CD14-positive monocyte (primary cell): ENCODE results near the gene CNTD1. TPM values are rescaled to one million over a fixed set of nuclear protein-coding genes. Genes with fewer than 3 reads are reported as not detected.

Source experiments
- DNase-seq, 3 donors: peaks; one replicate each; pipeline ENCODE4 v3.0.0-alpha.2; 2011 to 2022
- H2AFZ ChIP-seq: 2 replicates; pipeline ENCODE4 v1.6.0; 2012; ENCODE audit warnings: mild to moderate bottlenecking, low read depth, low read length, inconsistent platforms; ENCODE audit not compliant: insufficient read depth, poor library complexity, severe bottlenecking
- H3K27ac ChIP-seq, 2 donors: 1 replicate in 1 of 2; 2 replicates in 1 of 2; pipeline ENCODE4 v1.5.1; 2012 to 2013; ENCODE audit warnings: low read length in 2 of 2, control low read depth in 1 of 2, inconsistent platforms in 1 of 2, low read depth in 1 of 2, mild to moderate bottlenecking in 1 of 2
- H3K27me3 ChIP-seq, 2 donors: one replicate each; pipeline versions ENCODE4 v1.6.0 to v1.6.1; 2011 to 2013; ENCODE audit warnings: low read length in 2 of 2; ENCODE audit not compliant: control insufficient read depth in 2 of 2, insufficient read depth in 2 of 2
- H3K36me3 ChIP-seq, 2 donors: replicated peaks in 1 of 2; 1 replicate in 1 of 2; 2 replicates in 1 of 2; pipeline versions ENCODE4 v1.5.1 to v1.6.1; 2012 to 2013; ENCODE audit warnings: low read length in 2 of 2, control low read depth in 1 of 2, inconsistent platforms in 1 of 2, mild to moderate bottlenecking in 1 of 2; ENCODE audit not compliant: insufficient read depth in 2 of 2, control insufficient read depth in 1 of 2
- H3K4me1 ChIP-seq, 2 donors: 1 replicate in 1 of 2; 2 replicates in 1 of 2; pipeline versions ENCODE4 v1.5.1 to v1.6.1; 2012 to 2013; ENCODE audit warnings: low read length in 2 of 2, control low read depth in 1 of 2, inconsistent platforms in 1 of 2, mild to moderate bottlenecking in 1 of 2, moderate library complexity in 1 of 2; ENCODE audit not compliant: insufficient read depth in 2 of 2, control insufficient read depth in 1 of 2
- H3K4me2 ChIP-seq: replicated peaks from 2 replicates; pipeline ENCODE3; 2012; ENCODE audit warnings: low read length, moderate library complexity, mild to moderate bottlenecking; ENCODE audit not compliant: poor library complexity, severe bottlenecking; ENCODE audit errors: extremely low read depth
- H3K4me3 ChIP-seq, 3 experiments: fragments of 200-600 bp in 1 of 3; sonication (generic) in 1 of 3; replicated peaks in 1 of 3; 1 replicate in 2 of 3; 2 replicates in 1 of 3; pipeline ENCODE4 v1.5.1; 2011 to 2013; ENCODE audit warnings: low read length in 3 of 3, mild to moderate bottlenecking in 3 of 3, control low read depth in 2 of 3, low read depth in 2 of 3, inconsistent platforms in 1 of 3, moderate library complexity in 1 of 3
- H3K79me2 ChIP-seq: 2 replicates; pipeline ENCODE4 v1.6.0; 2012; ENCODE audit warnings: mild to moderate bottlenecking, control low read depth, inconsistent platforms, low read length, moderate library complexity; ENCODE audit not compliant: insufficient read depth
- H3K9ac ChIP-seq: 2 replicates; pipeline ENCODE4 v1.6.0; 2017; ENCODE audit warnings: low read length, mild to moderate bottlenecking; ENCODE audit not compliant: insufficient read depth, poor library complexity, severe bottlenecking
- H3K9me3 ChIP-seq, 2 donors: replicated peaks in 1 of 2; 1 replicate in 1 of 2; 2 replicates in 1 of 2; pipeline versions ENCODE4 v1.5.1 to v1.6.1; 2012 to 2013; ENCODE audit warnings: low read length in 2 of 2, control low read depth in 1 of 2; ENCODE audit not compliant: control insufficient read depth in 1 of 2, insufficient read depth in 1 of 2
- H4K20me1 ChIP-seq: 2 replicates; pipeline ENCODE4 v1.6.0; 2012; ENCODE audit warnings: mild to moderate bottlenecking, low read length, control low read depth, moderate library complexity; ENCODE audit not compliant: insufficient read depth
- H3K27ac Mint-ChIP-seq, 7 donors: one replicate each; pipeline ENCODE4 v1.8.0; 2020; ENCODE audit warnings: mild to moderate bottlenecking in 7 of 7, mixed read lengths in 7 of 7, moderate library complexity in 6 of 7, inconsistent platforms in 2 of 7
- H3K27me3 Mint-ChIP-seq, 3 donors: one replicate each; pipeline ENCODE4 v1.8.0; 2021 to 2022; ENCODE audit warnings: low read depth in 3 of 3, mild to moderate bottlenecking in 3 of 3, mixed read lengths in 3 of 3, moderate library complexity in 3 of 3, inconsistent platforms in 1 of 3
- H3K36me3 Mint-ChIP-seq, 2 donors: one replicate each; pipeline ENCODE4 v1.8.0; 2020; ENCODE audit warnings: mixed read lengths in 2 of 2, inconsistent platforms in 1 of 2, mild to moderate bottlenecking in 1 of 2
- H3K4me1 Mint-ChIP-seq: one replicate; pipeline ENCODE4 v1.8.0; 2020; ENCODE audit warnings: mild to moderate bottlenecking, mixed read lengths
- H3K4me3 Mint-ChIP-seq, 2 donors: one replicate each; pipeline ENCODE4 v1.8.0; 2020; ENCODE audit warnings: mild to moderate bottlenecking in 2 of 2, mixed read lengths in 2 of 2, moderate library complexity in 1 of 2
- H3K9me3 Mint-ChIP-seq, 7 donors: one replicate each; pipeline ENCODE4 v1.8.0; 2020 to 2022; ENCODE audit warnings: mixed read lengths in 7 of 7, mild to moderate bottlenecking in 6 of 7, moderate library complexity in 6 of 7, inconsistent platforms in 2 of 7
- whole genome bisulfite sequencing: methylation state at CpG from one replicate; pipeline ENCODE4 v1.1.5; 2013; ENCODE audit warnings: missing lambda C conversion rate; ENCODE audit not compliant: insufficient coverage; 5-methylcytosine and 5-hydroxymethylcytosine counted together
- intact Hi-C, 2 donors: fragments of 100-400 bp; cut with micrococcal nuclease; formaldehyde crosslinking; loops; one replicate each; pipeline versions ENCODE4 v1.15.0 to v1.15.1; 2023
- polyA plus RNA-seq, 3 donors: library from polyadenylated mRNA; depleted of rRNA in 1 of 3; unstranded in 2 of 3; stranded (reverse) in 1 of 3; fragments of 300-500 nt in 2 of 3; fragments of >200 nt in 1 of 3; fragmentation: Illumina TruSeq in 2 of 3; gene quantifications; 1 replicate in 2 of 3; 2 replicates in 1 of 3; pipeline ENCODE4 v1.2.3, GENCODE V29; 2012 to 2021
- TF ChIP-seq, protein P1 (sequence below): fragments of 200-600 bp; IDR thresholded peaks from one replicate; pipeline ENCODE4 v1.8.0; 2022; ENCODE audit warnings: antibody characterized with exemption, mild to moderate bottlenecking

The CNTD1 gene
- polyA plus RNA-seq, 3 donors, result not detected

DNA sequence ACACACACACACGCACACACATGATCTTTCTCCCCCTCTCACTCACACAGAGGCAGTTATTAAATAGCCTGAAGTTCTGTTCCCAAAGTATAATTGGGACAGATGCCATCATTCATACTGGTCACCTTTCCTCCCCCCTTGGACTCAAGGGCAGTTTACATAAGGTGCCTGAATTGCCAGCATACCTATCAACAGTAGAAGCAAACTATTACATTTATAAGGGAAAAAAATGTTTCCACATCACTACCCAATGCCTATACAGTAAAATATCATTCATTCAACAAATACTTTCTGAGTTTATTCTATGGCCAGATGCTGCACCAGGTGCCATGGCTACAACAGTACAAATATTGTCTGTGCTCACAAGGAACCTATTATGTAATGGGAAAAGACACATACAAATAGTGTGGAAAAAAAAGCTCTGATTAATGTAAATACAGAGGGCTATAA lies 6.3 kb downstream of the CNTD1 start:
- H3K4me1 ChIP-seq, result no peaks in the 10 kb centered on the region
- TF ChIP-seq, protein P1, sequence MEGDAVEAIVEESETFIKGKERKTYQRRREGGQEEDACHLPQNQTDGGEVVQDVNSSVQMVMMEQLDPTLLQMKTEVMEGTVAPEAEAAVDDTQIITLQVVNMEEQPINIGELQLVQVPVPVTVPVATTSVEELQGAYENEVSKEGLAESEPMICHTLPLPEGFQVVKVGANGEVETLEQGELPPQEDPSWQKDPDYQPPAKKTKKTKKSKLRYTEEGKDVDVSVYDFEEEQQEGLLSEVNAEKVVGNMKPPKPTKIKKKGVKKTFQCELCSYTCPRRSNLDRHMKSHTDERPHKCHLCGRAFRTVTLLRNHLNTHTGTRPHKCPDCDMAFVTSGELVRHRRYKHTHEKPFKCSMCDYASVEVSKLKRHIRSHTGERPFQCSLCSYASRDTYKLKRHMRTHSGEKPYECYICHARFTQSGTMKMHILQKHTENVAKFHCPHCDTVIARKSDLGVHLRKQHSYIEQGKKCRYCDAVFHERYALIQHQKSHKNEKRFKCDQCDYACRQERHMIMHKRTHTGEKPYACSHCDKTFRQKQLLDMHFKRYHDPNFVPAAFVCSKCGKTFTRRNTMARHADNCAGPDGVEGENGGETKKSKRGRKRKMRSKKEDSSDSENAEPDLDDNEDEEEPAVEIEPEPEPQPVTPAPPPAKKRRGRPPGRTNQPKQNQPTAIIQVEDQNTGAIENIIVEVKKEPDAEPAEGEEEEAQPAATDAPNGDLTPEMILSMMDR, result no peak
- no peaks in the 10 kb centered on the region for H4K20me1 ChIP-seq
- H3K79me2 ChIP-seq, result no peaks in the 10 kb centered on the region
- Mint-ChIP-seq H3K36me3 (peaks cover 12 to 19% of the 10 kb centered on the region in 2 donors), H3K9me3 (no peaks in the 10 kb centered on the region), H3K4me1 (no peaks in the 10 kb centered on the region), H3K27me3 (peaks cover 4 to 11% (median 6%) of the 10 kb centered on the region in 3 donors), H3K4me3 (no peak overlapping the region), H3K27ac (no peak overlapping the region)
- no peak overlapping the region for H3K4me2 ChIP-seq
- H3K4me3 ChIP-seq, result no peak overlapping the region
- H3K36me3 ChIP-seq, result peaks cover 8 to 14% of the 10 kb centered on the region in 2 donors
- 100% methylated on average over 1 of the region's 1 CpG for WGBS
- no peaks in the 10 kb centered on the region for H3K27me3 ChIP-seq
- H3K27ac ChIP-seq, result no peak overlapping the region
- H2AFZ ChIP-seq, result no peak overlapping the region
- intact Hi-C loops, result no loop called here
- DNase-seq, result no peak
- no peaks in the 10 kb centered on the region for H3K9me3 ChIP-seq
- H3K9ac ChIP-seq, result no peak overlapping the region

- intact Hi-C loops, result no loop called here
- H3K9ac ChIP-seq, result no peak overlapping the region
- no peaks in the 10 kb centered on the region for H3K9me3 ChIP-seq
- H3K36me3 Mint-ChIP-seq, result peaks cover 23 to 32% of the 10 kb centered on the region in 2 donors
- peaks cover 2 to 5% (median 4%) of the 10 kb centered on the region in 3 donors for H3K27me3 Mint-ChIP-seq
- TF ChIP-seq, protein P1, result no peak
- H3K4me2 ChIP-seq, result no peak overlapping the region
- H3K4me1 ChIP-seq, result no peaks in the 10 kb centered on the region
- H3K27ac Mint-ChIP-seq, result no peak overlapping the region
- no peaks in the 10 kb centered on the region for H3K4me1 Mint-ChIP-seq
- H3K27ac ChIP-seq, result no peak overlapping the region
- H3K27me3 ChIP-seq, result no peaks in the 10 kb centered on the region
- no peak overlapping the region for H3K4me3 ChIP-seq
- H3K79me2 ChIP-seq, result no peaks in the 10 kb centered on the region
- no peak overlapping the region for H3K4me3 Mint-ChIP-seq
- WGBS, result 86% methylated on average over 1 of the region's 1 CpG
- DNase-seq, result no peak
- peaks cover 21 to 27% of the 10 kb centered on the region in 2 donors for H3K36me3 ChIP-seq
- H4K20me1 ChIP-seq, result no peaks in the 10 kb centered on the region
- H2AFZ ChIP-seq, result no peak overlapping the region
- H3K9me3 Mint-ChIP-seq, result no peaks in the 10 kb centered on the region
These were observed 7.6 kb downstream of the CNTD1 start for GRCh38 chr17:42806249-42806648.
